Activated CD4-positive, alpha-beta T cell treated with anti-CD3 and anti-CD28 coated beads for 1 hour (primary cell): Measurements from ENCODE around the gene APBA2.

Source experiments
- DNase-seq: peaks from one replicate; pipeline ENCODE4 v3.0.0-alpha.2; 2020

The APBA2 gene

GRCh38 chr15:29110176-29110575 is 224.4 kb downstream of the APBA2 start:
- no peak for DNase-seq

GRCh38 chr15:29110733-29111132 is 225.0 kb downstream of the APBA2 start:
- no peak for DNase-seq

GRCh38 chr15:29111705-29112281 is 226.0 kb downstream of the APBA2 start:
- DNase-seq = no peak

DNA sequence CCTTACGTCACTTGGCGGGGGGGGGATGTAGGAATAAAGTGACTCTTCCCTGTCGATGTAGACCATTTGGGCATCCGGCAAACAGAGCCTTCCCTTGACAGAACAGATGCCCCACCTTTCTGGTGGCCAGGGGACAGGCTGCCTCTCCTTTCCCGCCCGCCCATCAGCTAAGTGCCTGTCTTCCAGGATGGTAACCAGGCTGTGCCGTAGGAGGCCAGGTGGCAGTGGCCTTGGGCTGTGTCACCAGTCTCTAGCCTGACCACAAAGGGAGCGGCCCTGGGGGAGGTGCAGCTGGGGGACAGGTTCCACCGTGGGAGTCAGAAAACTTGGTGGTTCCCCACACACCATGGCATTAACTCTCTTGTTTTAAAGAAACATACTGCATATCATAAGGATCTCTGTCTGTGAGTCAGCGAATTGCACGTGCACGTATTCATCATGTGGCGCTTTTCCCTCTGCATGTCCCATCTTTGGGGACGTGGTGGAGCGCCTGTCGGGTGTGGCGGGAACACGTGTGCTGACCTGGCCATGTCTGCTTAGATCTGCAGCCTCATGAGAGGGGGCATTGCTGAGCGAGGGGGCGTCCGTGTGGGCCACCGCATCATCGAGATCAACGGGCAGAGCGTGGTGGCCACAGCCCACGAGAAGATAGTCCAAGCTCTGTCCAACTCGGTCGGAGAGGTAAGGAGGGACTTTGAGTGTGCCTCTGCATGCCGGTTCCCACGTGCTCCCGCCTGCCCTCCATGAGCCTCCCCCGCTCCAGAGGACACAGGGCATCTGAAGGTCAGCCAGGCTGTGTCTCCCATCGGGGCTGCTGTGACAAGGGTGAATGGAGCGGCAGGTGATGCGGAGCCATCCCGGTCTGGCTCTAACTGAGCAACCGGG is 227.8 kb downstream of the APBA2 start:
- DNase-seq = no peak

DNA sequence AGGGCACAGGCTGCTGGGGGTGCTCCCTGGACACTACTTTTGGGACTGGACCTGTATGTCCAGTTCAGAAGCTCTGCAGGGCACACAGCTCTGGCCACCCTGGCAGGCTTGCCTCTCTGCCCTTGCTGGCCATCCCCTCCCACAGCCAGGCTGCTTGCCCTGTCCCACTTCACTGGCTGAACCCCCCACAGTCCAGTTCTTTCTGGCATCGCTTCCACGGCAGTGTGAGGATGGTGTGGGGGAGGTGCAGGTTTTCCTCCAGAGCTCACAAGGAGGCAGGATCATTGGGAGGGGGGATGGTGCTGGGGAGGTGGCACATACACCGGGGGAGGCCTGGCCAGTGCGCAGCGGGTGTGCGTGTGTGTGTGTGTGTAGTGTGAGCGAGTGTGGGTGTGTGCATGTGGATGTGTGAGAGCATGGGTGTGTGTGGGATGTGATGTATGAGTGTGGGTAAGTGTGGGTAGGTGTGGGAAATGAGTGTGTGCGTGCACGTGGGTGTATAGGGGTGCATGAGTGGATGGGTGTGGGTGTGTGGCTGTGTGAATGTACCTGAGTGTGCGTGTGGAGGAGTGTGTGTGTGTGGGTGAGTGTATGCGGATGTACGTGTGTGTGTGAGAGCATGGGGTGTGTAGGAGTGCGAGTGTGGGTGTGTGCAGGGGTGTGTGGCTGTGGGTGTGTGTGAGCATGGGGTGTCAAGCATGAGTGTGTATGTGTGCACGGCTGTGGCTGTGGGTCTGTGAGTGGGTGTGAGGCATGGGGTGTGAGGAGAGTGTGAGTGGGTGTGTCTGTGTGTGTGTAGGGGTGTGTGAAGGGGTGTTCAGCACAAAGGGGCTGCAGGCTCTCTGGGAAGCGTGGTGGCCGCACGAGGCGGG is 228.7 kb downstream of the APBA2 start:
- no peak for DNase-seq

DNA sequence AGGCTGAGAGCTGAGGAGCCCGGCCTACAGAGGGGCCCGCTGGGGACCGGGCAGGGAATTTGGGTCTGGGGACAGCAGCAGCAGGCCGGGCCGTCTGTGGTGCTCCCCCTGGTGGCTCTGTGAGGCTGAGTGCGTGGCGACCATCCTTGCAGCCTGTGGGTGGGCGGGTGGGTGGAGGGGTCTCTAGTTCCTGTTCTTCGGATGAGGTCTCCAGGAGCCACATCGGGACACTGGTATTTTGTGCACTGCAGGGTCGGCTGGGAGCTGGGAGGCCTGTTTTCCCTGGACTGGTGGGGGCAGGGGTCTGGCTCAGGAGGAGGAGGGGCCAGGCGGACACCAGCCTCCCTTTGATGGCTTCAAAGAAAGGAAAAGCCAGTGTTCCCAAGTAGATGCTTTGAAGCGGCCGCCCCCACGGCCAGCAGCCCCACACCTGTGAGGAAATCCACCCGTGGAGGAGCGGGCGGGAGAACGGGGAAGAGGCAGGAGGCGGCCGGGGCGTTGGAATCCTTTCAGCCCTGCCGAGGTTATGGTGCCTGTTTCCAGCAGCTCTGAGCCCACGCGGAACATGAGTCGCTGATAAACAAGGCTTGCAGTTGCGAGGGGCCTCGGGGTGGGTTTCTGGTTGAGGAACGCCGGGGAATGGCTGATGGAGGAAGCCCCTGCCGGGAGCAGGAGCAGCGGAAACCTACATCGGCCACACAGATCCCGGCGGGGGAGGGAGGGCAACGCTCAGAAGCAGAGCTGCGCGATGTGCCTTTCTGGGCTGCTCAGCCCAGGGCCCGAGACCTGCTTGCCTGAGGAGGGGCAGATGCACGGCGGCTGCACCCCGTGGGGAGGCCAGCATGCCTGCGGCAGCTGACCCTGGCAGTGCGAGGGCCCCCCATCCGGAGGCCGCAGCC is 229.6 kb downstream of the APBA2 start:
- DNase-seq = no peak

- DNase-seq = no peak
These were observed 231.4 kb downstream of the APBA2 start for GRCh38 chr15:29116970-29117700.

DNA sequence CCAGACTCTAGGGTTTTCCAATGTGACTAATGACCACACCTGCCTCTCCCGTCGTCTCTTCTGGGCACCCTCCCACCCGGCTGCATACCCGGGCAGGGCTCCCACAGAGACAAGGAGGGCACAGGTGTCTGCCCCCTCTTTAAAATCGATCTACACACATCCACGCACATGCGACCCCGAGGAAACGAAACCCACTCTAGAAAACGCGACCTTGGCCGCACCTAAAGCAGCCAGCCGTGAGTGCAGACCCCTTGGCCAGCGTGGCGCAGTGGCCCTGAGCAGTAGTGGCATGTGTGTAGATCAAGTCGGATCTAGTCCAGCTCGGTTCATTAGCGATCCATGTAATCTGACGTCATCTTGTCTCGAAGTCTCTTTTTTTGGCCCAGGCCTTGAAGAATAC is 232.0 kb downstream of the APBA2 start:
- no peak for DNase-seq

DNA sequence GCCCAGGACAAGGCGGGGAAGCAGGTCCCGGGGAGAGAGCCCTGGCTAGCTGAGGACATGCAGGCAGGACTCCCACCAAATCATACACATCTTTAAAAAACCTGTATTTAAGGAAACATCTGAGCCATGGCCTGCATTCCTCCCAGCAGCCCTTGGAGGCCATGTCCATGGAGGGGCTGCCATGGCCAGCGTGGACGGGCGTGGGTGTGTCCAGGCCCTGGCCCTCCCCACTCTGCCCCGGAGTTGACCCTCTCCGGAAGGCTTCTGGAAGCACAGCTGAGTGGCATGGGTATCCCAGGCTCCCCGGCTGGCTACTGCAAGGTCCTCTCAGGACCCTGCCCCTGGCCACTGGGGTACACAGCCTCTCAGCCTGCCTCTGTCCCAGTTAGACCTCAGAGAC is 234.1 kb downstream of the APBA2 start:
- no peak for DNase-seq

DNA sequence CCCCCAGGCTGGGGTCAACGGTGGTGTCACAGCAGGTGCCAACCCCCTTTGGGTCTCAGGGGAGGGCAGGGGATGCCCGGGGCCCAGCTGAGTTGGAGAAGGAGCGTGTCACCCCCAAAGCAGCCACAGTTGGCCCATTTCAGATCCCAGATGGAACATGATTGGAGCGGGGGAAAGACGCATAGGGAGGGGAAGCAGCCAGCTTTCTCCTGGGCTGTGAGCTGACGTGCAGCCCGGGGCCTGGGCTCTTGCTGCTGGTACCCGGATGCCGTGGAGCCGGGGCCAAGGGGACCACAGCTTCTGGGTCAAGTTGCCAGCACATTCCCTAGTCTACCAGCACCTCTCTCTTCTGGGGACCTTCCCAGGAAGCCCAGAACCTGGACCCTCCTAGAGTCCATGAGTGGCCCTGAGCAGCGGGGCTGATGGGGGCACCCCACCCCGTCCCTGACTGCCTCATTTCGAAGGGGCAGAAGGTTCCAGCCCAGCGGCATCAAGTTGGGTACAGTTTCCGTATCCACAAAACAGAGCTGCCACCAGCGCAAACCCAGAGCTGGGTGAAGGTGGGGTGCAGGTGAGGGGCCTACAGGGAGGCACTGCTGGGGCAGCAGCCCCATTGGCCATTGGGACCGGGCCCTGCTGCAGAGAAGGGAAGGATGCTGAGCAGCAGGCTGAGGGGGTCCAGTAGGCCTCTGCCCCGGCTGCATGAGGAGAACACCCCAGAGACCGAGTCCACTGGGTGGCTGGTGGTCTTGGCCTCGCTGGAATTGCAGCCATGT is 235.0 kb downstream of the APBA2 start:
- no peak for DNase-seq

GRCh38 chr15:29121369-29121656 is 235.5 kb downstream of the APBA2 start:
- DNase-seq = no peak

DNA sequence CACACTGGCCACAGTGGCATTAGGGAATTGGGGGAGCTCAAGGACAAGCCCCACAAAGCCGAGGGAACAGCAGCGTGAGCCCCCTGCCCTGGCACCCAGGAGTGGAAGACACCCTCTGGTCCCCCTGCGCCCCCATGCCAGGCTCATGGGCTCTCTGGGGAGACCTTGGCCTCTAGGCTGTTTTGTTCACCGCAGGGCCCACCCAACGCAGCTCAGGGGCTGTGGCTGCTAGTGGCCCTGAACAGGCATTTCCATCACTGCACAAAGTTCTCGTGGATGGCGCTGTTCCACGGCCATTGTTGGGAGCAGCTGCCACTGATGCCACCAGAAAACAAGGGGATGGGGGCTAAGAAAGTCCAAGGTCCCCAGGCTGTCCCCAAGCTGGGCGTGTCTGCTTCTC is 236.1 kb downstream of the APBA2 start:
- DNase-seq = no peak

- DNase-seq = no peak
These were observed 236.7 kb downstream of the APBA2 start for GRCh38 chr15:29122506-29122905.

- no peak for DNase-seq
These were observed 237.4 kb downstream of the APBA2 start for GRCh38 chr15:29123171-29123570.

DNA sequence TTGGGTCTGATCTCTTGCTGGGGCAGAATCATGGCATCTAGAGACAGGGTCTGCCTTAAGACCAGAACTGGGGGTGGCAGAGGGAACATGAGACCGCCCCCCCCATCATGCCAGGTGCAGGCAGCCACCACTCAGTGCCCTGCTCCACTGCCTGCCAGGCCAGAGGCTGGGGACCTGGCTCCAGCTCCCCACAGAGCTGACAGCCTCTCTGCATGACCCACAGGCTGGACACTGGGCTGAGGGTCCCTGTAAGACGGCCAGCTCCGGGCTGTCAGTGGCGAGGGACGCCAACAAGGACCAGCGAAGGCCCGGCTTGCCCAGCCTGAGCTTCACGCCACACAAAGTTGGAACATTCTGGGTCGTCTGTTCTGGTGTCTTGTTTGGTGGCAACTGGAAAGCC is 238.2 kb downstream of the APBA2 start:
- no peak for DNase-seq

DNA sequence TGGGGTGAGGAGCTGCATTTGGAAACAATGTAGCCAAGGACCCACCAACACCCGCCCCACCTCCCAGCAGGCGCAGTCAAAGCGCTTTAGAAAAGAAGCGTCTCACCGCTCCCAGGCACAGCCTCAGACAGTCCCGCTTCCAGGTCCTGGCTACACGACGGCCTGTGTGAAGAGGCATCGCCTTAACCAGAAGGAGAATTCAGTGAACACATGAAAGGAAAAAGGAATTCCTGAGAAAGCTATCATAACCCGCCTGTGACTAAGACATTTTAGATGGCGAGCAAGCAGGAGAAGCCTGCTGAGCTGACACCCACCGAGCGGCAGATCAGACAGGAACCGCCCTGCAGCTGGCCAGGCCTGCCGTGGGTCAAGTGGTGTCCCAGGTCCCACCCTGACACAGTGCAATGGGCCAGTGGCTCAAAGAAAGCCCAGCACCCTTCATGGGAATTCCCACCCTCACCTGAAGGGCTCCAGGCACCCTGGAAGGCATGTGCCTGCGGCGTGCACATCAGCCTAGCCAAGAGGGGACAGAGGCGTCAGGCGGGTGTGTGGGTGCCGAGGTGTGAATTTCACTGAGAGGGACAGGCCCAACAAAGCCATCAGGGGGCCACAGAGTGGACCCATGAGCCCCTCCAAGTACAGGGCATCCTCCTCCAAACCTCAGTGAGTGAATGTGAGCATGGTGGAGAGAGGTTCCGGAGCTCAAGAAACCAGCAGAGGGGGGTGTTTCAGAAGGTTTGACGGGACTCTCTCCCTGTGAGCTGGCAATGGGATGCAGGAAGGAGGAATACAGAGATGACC is 239.0 kb downstream of the APBA2 start:
- no peak for DNase-seq

DNA sequence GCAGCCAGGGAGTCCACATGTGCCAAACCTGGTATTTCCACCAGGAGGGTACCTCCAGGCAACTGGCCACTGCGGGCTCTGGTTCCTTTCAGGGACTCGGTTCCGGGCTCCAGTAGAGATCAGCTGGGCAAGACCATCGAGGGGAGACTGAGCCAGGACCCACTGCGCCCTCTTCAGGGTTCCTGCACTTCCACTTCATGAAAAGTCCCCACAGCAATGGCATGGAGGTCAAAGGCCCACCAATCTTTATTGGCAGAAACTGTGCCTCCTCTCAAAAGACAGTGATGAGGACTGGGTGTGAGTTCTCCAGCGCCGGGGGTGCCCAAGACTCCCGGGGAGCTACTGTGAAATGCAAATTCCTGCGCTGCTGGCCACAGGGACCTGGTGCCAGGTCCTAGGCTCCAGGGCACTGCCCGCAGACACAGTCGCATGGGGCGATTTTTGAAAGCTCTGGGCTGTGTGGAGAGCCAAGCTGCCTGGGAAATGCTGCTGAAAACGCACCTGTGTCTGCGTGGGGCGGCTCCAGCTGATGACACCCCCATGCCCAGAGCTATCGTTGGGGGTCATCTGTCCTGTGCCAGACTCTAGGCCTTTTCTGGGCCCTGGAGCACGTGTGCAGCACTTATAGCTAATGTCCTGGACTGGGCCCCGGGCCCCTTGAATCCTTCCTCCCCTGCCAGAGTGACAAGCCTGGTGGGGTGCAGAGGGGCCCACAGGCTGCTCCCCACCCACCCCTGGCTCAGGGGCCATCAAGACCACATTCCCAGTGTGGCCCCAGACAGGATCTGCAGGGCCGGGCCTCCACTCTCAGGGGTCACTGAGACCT is 239.8 kb downstream of the APBA2 start:
- DNase-seq = no peak

GRCh38 chr15:29126208-29126536 is 240.4 kb downstream of the APBA2 start:
- DNase-seq = no peak

DNA sequence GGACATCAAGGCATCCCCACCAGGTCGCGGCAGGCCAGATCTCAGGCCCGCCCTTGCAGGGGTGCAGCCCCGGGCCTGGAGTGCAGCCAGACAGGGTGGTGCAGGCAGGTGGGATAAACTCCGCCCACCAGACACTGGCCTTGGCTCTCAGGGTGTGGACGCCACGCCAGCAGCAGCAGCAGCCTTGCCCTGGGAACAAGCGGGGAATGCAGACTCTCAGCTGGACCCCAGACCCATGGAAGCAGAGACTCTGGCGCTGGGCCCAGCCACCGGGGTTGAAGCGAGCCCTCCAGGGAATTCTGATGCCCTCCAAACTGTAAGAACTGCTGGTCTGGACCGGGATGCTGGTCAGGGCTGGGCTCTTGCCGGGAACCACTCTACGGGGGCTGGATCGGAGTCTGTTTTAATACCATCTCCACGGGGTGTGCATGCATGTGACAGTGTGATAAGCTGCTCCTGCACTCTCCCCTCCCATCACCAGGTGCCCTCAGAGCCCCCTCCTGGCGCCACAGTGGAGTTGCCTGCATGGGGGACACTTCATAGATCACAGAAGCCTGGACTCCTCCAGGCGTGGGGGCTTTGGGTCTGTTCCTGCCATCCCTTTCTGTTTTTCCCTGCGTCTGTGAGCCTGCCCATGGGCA is 241.2 kb downstream of the APBA2 start:
- no peak for DNase-seq
